A673 (cell line): Measurements from ENCODE around the gene CAPZB.

Experiments
- EZH2 ChIP-seq: fragments of 200-600 bp; sonication (generic); IDR thresholded peaks from 2 replicates; pipeline ENCODE4 v1.6.1; 2017; ENCODE audit warnings: borderline replicate concordance, low read depth, mild to moderate bottlenecking, mixed read lengths, antibody characterized with exemption, low read length; ENCODE audit not compliant: poor library complexity, severe bottlenecking
- TF ChIP-seq, protein P1 (sequence below): fragments of 300-800, 200-600 bp; sonication (generic); conservative IDR thresholded peaks from 2 replicates; pipeline ENCODE4 v1.5.1; 2017; ENCODE audit warnings: low read depth, mild to moderate bottlenecking, antibody characterized with exemption, low read length, moderate library complexity, mixed read lengths

DNA sequence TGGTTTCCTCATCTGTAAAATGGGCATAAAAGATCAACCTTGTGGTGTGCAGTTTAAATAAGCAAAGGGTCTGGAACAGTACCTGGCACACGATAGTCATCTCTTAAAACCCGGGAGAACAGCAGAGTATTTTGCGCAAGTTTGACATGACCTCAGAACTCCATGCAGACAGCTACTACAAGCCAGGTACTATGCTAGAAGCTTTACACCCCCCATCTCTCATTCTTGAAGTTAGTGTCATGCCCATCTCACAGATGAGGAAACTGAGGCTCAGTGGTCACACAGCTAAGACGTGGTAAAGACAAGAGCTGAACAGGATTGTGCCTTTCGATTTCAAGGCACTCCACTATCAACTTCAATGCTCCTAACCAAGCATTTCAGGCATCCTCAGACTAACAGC, 78.7 kb downstream of the CAPZB start:
- TF ChIP-seq, protein P1, sequence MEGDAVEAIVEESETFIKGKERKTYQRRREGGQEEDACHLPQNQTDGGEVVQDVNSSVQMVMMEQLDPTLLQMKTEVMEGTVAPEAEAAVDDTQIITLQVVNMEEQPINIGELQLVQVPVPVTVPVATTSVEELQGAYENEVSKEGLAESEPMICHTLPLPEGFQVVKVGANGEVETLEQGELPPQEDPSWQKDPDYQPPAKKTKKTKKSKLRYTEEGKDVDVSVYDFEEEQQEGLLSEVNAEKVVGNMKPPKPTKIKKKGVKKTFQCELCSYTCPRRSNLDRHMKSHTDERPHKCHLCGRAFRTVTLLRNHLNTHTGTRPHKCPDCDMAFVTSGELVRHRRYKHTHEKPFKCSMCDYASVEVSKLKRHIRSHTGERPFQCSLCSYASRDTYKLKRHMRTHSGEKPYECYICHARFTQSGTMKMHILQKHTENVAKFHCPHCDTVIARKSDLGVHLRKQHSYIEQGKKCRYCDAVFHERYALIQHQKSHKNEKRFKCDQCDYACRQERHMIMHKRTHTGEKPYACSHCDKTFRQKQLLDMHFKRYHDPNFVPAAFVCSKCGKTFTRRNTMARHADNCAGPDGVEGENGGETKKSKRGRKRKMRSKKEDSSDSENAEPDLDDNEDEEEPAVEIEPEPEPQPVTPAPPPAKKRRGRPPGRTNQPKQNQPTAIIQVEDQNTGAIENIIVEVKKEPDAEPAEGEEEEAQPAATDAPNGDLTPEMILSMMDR: no peak
- TF ChIP-seq EZH2: no peak
